Activated CD8-positive, alpha-beta memory T cell treated with anti-CD3 and anti-CD28 coated beads for 48 hours (primary cell): Measurements from ENCODE around the gene LCN9.
A peak's percentile ranks its signal among the peaks of the same experiment; 100 is the strongest.

Experiments used
- DNase-seq, 3 experiments: peaks; one replicate each; pipeline ENCODE4 v3.0.0-alpha.2; 2020; ENCODE audit warnings: low read depth in 2 of 3, low spot score in 2 of 3

LCN9 gene

DNA sequence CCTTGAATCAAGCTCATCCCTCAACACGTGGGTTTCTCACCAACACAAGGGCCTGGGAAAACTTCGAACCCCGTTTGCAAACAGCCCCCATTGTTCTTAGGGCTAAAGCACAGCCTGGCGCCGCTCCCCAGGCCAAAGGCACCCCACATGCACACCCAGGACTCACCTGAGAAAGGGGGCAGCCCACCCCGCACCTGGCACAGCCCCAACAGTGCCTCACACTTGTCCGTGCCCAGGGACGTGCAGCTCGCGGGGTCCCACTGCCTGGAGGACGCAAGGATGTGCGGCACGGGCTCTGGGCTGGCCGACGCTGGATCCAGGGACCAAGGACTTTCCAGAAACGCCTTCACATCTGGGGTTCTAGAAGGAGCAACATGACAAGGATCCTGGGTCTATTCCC, 33.3 kb downstream of the LCN9 start:
- DNase-seq: no peak

DNA sequence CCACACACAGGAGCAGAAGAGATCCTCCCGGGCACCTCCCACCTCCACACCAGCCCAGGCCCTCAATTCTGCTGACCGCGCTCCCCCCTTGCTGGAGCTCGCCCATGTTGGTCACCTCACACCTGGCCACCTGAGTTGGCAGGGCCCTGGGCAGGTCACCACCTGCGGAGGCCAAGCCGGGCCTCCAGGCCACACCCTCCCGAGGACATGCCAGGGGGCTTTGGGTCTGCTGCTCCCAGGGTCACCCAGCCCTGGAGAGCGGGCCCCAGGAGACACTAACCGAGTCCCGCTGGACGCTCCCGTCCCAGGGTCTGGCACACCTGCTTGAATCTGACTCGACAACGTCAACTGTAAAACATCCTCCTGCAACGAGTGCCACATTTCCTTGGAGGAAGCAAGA, 34.1 kb downstream of the LCN9 start:
- DNase-seq: no peak

DNA sequence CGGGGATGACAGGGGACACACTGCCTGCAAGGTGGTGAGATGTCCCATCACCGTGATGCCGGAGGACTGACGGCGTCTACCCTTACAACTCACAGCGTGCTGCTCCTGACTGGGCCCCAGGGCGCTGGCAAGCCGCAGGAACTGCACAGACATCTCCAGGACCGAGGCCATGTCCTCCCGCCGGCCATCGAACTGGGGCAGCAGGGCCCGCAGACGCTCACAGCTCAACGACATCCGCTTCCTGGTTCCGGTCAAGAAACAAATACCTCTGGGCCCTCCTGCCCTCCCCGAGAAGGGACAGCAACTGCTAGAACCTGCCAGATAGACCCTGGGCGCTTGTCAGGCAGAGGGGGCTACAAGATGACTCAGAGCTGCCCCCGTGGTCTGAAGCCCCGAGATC, 35.1 kb downstream of the LCN9 start:
- DNase-seq: no peak

DNA sequence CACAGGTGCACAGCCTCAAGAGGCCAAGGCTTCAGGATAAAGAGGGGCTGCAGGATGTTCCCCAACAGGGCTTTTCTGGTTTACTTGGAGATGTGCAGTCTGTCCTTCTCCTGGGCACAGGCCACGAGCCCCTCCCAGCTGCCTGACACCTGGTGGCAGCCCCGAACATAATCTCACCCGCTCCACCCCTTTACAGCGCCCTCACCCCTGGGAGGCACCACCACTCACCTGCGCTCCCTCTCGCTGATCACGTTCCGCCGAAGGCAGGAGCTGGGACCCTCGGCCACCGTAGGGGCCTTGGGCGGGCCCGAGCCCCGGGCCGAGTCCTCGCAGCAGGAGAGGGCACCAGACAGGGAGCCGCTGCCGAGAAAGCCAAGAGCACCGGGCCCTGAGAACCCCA, 35.7 kb downstream of the LCN9 start:
- no peak for DNase-seq

DNA sequence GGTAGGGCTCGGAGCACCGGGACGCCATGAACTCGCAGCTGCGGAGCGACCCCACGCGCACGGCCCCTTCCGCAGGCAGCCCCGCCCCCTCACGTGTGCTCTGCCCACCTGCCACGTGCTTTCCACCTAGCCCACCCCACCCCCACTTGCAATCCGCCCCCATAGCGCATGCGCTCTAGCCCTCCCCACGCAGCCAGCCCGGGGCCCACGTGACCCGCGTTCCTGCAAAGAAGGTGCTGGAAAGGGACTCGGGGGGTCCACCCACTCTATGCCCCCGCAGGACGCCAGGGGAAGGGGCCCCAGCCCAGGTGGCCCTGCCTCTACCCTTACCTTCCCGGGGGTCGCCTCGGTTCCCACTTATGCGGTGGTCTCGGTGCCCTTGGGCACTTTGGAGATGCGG, 36.3 kb downstream of the LCN9 start, which contains the start of gene SOHLH1:
SOHLH1 (minus strand) TSS at position 42 of the 400 bp plus-strand sequence; CDS start at position 28, 14 bp downstream.
- DNase-seq: no peak

DNA sequence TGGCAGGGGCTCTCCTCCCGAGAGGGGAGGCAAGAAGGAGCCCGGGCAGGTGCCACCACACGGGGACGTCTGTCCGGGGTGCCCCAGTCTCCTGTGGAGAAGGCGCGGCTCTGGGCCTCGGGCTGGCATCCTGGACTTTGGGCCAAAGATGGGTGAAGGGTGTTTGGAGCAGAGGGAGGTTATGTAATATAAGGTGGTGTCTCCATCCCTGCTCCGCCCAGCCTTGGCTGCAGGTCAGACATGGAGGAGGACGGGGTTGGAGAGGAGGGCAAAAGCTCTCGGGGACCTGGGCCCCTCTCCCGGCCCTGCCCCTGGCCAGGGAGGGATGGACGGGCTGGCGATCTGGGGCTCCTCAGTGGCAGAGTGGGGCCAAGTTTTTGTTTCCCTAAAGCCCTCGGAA, 37.4 kb downstream of the LCN9 start:
- DNase-seq: no peak

DNA sequence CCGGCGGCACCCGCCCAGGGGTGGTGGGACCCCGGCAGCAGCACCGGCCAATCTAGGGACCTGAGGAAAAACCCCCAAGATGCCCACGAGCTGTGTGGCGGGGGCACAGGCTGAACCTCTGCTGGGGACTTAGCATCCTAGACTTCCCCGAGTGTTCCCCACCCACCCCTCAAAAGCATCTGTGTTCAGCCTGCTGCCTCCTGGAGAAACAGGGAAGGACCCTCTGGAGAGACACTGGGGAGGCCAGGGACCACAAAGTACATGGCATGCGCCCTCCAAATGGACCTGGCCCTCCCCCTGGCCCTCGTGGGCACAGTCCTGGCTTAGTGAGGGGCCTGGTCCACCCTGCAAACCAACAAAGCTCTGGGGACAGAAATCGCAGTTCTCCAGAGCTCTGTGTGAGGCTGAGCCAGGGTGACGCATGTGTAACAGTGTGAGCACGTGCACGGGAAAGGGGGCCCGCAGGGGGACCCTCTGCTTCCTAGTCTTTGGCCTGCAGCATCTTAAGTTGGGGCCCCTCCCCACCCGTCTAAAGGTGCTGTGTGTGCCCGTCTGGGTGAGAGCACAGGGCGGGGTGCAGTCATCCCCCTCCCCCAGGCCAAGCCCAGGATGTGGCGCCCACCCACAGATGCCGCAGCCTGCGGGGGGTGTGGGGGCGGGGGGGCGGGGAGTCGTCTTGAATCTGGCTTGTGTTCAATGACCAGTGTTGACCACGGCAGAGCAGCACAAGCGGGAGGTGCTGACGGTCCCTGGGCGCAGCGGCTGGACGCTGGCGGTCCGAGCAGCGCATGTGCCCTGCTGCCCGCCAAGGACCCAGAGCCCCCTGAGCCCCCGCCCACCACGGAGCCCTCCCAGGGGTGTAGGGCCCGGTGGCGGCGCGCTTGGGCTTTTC, 38.2 kb downstream of the LCN9 start:
- DNase-seq: no peak

DNA sequence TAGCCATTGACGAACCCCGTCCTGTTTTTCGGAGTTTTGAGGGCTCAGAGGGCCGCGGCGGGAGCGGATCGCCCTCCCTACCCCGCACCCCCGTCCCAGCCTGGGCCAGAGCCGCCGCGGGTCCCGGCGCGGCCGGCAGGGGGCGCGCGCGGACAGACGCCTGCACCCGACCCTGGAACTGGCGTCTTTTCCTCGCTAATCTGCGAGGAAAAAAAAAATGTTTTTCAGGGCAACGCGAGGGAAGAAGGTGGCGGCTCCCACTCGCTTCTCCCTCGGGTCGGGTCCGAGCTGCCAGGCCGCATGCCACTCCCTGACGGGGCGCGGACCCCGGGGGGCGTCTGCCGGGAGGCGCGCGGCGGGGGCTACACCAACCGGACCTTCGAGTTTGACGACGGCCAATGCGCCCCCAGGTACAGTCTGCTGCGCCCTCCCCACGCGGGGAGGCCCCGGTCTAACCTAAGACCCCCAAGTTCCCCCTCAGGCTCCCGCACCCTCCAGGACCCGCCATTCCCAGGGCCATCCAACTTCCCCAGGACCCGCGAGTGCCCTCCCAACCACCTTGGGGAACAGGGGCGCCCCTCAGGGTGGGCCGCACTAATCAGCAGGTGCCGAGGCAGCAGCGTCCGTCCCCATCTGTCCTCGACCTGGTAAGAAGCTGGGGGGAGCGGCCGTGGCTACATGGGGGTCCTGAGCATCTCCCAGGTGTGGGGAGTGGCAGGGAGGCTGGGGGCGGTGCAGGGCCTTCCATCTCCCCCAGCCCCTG, 39.0 kb downstream of the LCN9 start, which contains the start of gene KCNT1:
KCNT1 (plus strand) TSS at position 227 of the 763 bp plus-strand sequence; CDS start at position 301, 74 bp downstream.
- DNase-seq: peak; percentile 20 to 64 (median 44)

DNA sequence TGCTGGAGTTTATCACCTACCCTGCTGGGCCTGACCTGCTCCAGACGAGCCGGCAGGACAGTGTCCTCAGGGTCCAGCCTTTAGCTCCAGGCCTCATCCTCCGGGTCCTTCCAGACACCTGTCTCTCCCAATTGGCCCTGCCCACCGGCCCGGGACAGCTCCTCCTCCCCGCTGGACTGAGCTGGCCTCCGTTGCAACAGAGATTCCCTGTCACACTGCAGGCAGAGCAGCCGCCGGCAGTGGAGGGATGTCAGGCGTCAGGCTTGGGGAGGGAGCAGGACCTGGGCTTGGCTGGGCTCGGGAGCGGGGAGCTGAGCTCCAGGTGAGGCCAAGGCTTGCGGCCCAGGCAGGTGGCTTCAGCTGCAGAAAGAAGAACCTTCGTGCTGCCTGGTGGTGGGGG, 40.6 kb downstream of the LCN9 start:
- no peak for DNase-seq

DNA sequence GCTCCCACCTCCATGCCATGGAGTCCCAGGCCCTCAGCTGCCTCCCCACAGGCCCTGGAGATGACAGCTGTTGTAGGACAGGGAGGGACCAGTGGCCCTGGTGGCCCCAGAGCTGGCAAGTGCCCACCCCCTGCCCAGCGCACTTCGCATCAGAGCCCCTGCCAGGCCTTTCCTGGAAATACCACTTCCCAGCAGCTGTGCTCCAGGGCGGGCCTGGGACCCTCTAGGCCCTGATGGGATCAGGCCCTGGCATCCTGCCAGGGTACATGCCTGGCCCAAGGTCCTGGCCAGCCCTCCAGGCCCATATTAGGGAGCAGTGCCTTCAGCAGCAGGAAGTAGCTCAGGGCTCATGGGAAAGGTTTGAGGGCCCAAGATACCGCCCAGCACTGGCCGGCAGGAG, 41.4 kb downstream of the LCN9 start:
- no peak for DNase-seq

DNA sequence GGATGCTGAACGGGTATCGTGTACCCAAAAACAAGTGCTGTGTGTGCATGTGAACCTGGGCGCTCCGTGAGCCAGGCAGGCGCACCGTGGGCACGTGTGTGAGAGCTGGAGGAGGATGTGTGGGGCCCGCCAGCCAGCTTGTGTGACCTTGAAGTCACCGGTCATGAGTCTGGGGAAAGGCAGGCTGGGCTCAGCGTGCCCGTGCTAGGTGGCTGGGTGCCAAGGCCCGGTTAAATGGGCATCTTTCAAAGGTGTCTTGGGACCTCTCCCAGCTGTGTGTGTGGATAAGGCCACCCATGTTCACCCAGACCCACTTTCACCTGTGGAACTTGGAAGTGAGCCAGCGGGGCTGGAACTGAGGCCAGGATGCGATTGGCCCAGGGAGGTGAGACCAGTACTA, 42.3 kb downstream of the LCN9 start:
- no peak for DNase-seq

DNA sequence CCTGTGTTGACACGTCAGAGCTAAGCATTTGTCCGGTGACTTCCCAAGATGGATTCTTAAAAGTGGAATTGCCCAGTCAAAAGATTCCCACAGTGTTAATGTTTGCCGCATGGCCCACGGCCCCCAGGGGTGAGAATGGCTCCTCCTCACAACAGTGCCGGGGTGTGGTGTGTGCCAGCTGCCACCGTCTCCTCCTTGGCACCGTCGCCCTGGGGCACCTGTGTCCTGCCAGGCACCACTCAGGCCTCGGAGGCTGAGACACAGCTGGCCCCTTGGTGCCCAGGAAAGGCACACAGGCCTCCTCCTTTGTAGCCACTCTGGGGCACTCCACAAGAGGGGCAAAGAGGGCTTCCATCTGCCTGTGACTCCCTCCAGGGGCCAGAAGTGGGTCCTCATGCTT, 43.2 kb downstream of the LCN9 start:
- DNase-seq: no peak

DNA sequence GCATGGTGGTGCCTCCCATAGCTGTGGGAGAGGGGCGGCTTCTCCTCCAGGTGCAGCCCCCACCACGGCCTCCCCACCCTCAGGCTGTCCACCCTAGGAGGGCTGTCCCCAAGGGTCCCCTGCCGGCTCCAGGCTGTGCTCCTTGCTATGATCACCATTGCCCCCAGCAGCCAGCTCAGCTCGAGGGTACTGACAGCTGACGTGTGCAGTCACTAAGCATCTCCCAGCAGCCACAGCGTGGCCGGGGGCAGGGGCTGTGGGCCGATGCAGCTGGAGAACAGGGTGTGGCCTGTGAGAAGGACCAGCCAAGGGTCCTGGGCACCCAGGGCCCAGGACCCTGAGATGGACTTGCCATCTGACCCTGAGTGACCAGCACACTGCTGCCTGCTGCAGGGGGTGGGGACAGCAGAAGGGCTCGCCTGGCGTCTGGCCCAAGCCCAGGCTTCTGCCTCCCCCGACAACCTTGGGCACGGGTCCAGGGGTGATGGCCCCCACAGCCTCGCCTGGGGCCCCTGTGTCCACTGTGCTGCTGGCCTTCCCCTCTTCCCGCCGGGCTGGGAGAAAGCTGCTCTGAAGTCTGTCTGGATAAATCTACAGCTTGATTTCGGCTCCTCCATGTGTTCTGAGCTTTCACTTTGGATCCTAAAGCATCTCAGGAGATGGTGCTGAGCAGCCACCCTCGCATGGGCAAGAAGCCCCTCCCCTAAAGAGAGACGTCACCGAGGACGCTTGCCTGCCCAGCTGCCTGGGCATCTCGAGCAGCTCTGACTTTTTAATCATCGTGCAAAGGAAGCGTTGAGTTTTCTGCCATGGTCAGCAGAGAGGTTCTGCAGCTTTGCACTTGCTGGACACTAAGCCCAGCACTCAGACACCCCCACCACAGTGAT, 44.4 kb downstream of the LCN9 start:
- no peak for DNase-seq

DNA sequence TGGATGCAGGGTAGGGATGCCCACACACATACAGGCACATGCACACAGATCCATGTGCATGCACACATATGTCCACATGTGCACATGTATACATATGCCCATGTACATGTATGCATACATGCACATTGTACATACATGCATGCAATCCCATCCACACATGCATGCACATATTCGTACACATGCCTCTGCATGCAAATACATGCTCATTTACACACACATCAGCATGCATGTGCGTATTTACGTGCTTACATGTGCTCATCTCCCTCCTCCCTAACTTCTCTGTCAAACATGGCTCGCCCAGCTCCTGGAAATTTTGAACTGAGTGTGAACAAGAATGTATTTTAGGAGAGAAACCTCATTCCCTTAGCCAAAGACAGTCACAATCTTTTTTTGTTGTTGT, 45.1 kb downstream of the LCN9 start:
- DNase-seq: no peak

DNA sequence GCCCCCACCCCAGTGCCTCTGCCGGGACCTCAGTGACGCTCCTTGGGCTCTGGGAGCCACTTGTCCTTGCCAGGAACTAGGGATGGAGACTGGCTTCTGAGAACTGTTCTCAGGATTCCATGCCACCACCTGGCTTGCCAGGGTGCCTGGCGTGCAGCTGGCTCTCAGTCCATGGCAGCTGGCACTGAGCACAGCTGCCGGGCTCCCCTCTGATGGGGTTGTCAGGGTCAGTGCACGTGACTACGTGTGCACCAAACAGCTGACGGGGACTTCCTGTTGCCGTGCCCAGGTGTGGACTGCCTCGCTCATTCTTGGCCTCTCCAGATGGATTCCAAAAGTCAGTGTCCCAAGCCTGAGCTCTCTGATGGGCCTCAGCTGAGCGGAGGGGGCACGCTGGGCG, 48.3 kb downstream of the LCN9 start:
- DNase-seq: no peak

DNA sequence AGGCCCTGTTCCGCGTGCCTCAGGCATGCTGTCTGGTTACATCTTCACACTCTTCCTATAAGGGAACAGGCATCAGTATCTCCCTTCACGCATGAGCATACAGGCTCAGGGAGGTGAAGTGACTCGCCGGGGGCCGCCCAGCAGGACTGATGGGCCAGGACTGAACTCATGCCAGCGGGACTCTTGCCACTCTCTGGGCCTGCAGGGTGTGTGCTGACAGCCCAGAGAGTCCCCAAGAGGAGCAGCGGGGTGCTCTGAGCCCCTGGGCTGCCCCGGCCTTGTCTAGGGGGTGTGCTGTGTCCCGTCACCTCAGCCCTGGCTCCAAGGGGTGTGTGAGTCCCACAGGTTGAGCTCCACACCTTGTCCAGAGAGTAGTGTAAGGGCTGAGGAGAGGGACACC, 48.8 kb downstream of the LCN9 start:
- no peak for DNase-seq

DNA sequence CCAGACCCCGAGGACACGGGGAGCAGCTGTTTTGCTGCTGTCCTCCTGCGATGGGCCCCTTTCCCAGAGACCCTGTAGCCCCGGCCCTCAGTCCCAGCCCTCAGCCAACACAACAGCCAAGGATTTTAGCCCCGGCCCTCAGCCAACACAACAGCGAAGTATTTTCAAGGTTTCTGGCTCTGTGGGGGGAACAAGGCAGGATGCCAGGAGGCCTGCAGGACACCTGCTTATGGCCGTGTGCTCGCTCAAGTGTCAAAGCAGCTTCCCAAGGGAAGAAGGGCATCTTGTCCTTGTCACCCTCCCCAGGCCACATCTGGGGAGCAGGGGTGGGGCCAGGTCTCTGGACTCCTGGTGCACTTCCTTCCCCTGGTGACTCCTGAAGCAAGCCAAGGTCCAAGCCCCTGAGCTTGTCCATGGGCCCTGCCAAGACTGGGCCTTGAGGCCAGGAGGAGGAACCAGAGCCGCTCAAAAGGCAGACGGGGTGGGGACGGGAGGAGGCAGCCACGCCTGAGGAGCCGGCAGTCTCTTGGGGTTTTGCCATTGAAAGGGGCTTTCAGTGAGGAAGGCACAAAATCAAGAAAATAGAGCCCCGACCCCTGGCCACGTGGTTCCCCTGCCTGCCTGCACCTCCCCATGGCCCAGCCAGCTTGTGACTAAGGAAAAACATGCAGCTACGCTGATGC, 49.6 kb downstream of the LCN9 start:
- no peak for DNase-seq

DNA sequence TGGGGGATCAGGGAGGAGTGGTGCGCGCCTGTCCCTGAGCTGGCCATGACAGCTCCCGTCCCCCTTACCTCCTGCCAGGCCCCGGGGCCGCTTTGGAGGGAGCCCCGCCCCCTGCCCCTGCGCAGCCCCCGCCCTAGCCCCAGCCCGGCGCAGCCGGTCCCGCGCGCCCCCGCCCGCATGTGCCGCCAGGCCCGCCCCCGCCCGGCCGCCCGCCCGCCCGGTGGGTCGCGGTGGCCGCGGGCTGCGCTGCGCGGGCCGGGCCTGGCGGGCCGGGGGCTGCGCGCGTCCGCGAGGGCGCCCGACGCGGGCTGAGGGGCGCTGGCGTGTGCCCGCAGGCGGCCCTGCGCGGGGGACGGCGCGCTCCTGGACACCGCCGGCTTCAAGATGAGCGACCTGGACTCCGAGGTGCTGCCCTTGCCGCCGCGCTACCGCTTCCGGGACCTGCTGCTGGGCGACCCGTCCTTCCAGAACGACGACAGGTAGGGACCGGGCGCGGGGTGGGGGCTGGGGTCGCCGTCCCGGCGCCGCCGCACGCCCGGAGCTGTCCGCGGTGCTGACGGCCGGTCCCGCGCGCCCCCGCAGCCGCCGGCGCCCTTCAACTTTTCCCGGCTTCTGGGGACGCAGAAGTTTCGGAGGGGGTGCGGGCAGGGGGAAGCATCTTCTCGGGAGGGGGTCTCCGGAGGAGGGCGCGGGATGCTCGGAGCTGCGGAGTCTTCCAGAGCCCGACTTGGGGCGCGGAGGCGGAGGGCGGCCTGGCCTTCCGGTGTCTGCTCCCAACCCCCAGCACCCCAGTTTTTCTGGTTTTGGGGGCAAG, 51.3 kb downstream of the LCN9 start:
- DNase-seq: no peak

DNA sequence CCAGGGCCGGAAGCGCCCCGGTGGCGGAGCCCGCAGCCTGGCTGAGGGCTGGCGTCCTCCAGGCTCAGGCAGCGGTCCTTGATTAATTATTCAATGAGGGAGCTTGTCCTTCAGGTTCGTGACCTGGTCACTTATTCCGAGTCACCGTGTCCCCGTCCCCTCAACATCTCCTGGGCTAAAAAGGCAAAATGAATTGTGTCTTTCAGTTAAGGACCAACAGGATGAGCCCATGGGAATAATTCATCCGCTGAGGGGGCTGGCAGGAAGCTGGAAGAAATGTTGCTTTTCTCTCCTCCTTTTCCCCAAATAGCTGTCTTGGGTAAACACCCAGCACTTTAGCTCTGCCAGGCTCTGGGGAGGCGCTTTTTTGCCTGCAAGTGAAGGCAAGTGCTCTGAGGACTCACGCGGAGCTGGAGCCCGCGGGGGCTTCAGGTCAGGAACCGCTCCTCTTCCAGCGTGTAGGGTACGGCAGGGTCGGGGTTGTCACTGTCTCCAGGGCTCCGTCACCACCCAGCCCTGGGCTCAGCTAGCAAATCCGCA, 52.0 kb downstream of the LCN9 start:
- DNase-seq: no peak

DNA sequence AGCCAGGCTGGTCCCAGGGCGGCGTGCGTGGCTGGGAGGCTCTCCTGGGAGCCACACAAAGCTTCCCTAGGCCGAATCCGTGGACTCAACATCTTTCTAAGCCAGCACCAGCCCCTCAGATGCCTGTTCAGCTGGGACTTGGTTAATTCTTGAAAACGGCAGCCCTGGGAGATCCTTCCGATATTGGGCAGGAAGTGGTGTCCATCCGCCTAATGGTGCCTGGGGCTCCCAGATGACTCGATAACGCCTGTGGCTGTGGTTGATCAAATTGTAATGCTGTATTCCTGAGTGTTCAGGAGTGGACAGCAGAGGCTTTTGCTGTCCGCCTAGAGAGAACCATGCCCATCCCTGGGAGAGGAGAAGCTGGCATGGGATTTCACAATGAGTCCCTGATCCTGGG, 52.9 kb downstream of the LCN9 start:
- no peak for DNase-seq
